Stimulated activated naive B cell treated with anti-CD40 and anti-IgM and Interleukin-4, amounts not matched to agents 10 μg/mL and 1 μg/mL and 100 μg/mL, for 72 hours (primary cell): ENCODE measurements around the gene KCTD5.
"Not testable (repeated sequence)": the region's sequence is repeated elsewhere in the genome, so short reads cannot be mapped to it uniquely, and the experiment has no call there.

Source experiments
- ATAC-seq, 2 donors: fragments of 150-1000 bp; cut with Tn5 transposase; replicated peaks; 2 replicates each; pipeline ENCODE4 v1.10.0; 2021; ENCODE audit warnings: moderate library complexity in 1 of 2
- DNase-seq: peaks from one replicate; pipeline ENCODE4 v3.0.0; 2021
- H3K27ac Mint-ChIP-seq: one replicate; pipeline ENCODE4 v1.8.0; 2022; ENCODE audit warnings: mild to moderate bottlenecking, mixed read lengths
- H3K27me3 Mint-ChIP-seq, 2 donors: one replicate each; pipeline ENCODE4 v1.8.0; 2022; ENCODE audit warnings: mixed read lengths in 2 of 2
- H3K36me3 Mint-ChIP-seq, 2 donors: one replicate each; pipeline ENCODE4 v1.8.0; 2022; ENCODE audit warnings: mixed read lengths in 2 of 2, mild to moderate bottlenecking in 1 of 2
- H3K4me1 Mint-ChIP-seq, 2 donors: one replicate each; pipeline ENCODE4 v1.8.0; 2022; ENCODE audit warnings: mixed read lengths in 2 of 2, mild to moderate bottlenecking in 1 of 2
- H3K4me3 Mint-ChIP-seq, 2 donors: one replicate each; pipeline ENCODE4 v1.8.0; 2022; ENCODE audit warnings: mild to moderate bottlenecking in 2 of 2, mixed read lengths in 2 of 2, moderate library complexity in 1 of 2
- H3K9me3 Mint-ChIP-seq, 2 donors: one replicate each; pipeline ENCODE4 v1.8.0; 2022; ENCODE audit warnings: mixed read lengths in 2 of 2, mild to moderate bottlenecking in 1 of 2

KCTD5 gene

GRCh38 chr16:2713985-2714774, 31.9 kb downstream of the KCTD5 start:
- ATAC-seq (no peak), DNase-seq (no peak)
- Mint-ChIP-seq H3K4me1 (peaks cover 23 to 55% of the 10 kb centered on the region in 2 donors), H3K36me3 (peaks cover 2 to 12% of the 10 kb centered on the region in 2 donors), H3K9me3 (no peaks in the 10 kb centered on the region), H3K4me3 (no peak overlapping the region), H3K27me3 (peaks cover 15 to 18% of the 10 kb centered on the region in 2 donors), H3K27ac (peak overlapping the region; percentile 11)

GRCh38 chr16:2715064-2715463, 32.7 kb downstream of the KCTD5 start:
- Mint-ChIP-seq H3K27me3 (peaks cover 15 to 18% of the 10 kb centered on the region in 2 donors), H3K4me3 (peak overlapping the region in 1 of 2 donors; percentile 4), H3K4me1 (peaks cover 23 to 60% of the 10 kb centered on the region in 2 donors), H3K27ac (peak overlapping the region; percentile 79), H3K36me3 (peaks cover 2 to 12% of the 10 kb centered on the region in 2 donors), H3K9me3 (no peaks in the 10 kb centered on the region)
- DNase-seq: no peak
- ATAC-seq: no peak

GRCh38 chr16:2715519-2715918, 33.2 kb downstream of the KCTD5 start:
- H3K9me3 Mint-ChIP-seq: no peaks in the 10 kb centered on the region
- peak; percentile 56 for DNase-seq
- no peak overlapping the region for H3K27ac Mint-ChIP-seq
- H3K4me1 Mint-ChIP-seq: peaks cover 19 to 61% of the 10 kb centered on the region in 2 donors
- peak; percentile 87 for ATAC-seq
- H3K4me3 Mint-ChIP-seq: peak overlapping the region; percentile 4 to 5
- H3K36me3 Mint-ChIP-seq: peaks cover 2 to 9% of the 10 kb centered on the region in 2 donors
- peaks cover 15 to 18% of the 10 kb centered on the region in 2 donors for H3K27me3 Mint-ChIP-seq

GRCh38 chr16:2715966-2716885, 33.9 kb downstream of the KCTD5 start:
- Mint-ChIP-seq H3K27ac (no peak overlapping the region), H3K4me1 (peaks cover 16 to 57% of the 10 kb centered on the region in 2 donors), H3K36me3 (peaks cover 2 to 3% of the 10 kb centered on the region in 2 donors), H3K9me3 (no peaks in the 10 kb centered on the region), H3K27me3 (peaks cover 15 to 18% of the 10 kb centered on the region in 2 donors), H3K4me3 (peak overlapping the region; percentile 54 to 56)
- ATAC-seq (no peak), DNase-seq (no peak)

- Mint-ChIP-seq H3K27ac (no peak overlapping the region), H3K36me3 (peaks cover 0 to 2% of the 10 kb centered on the region in 2 donors)
Measured at GRCh38 chr16:2716948-2717347, 34.6 kb downstream of the KCTD5 start.

GRCh38 chr16:2717383-2718263, 35.3 kb downstream of the KCTD5 start:
- peaks cover 0 to 2% of the 10 kb centered on the region in 2 donors for H3K36me3 Mint-ChIP-seq
- ATAC-seq (no peak), DNase-seq (no peak)
- no peak overlapping the region for H3K4me3 Mint-ChIP-seq
- H3K9me3 Mint-ChIP-seq: no peaks in the 10 kb centered on the region
- peaks cover 14 to 57% of the 10 kb centered on the region in 2 donors for H3K4me1 Mint-ChIP-seq
- no peak overlapping the region for H3K27ac Mint-ChIP-seq
- H3K27me3 Mint-ChIP-seq: peaks cover 15 to 18% of the 10 kb centered on the region in 2 donors

More at GRCh38 chr16:2716948-2717347, 34.6 kb downstream of the KCTD5 start:
- Mint-ChIP-seq H3K27me3 (peaks cover 15 to 18% of the 10 kb centered on the region in 2 donors), H3K9me3 (no peaks in the 10 kb centered on the region), H3K4me1 (peaks cover 14 to 57% of the 10 kb centered on the region in 2 donors), H3K4me3 (no peak overlapping the region)
- DNase-seq (no peak), ATAC-seq (no peak)

GRCh38 chr16:2719328-2720063, 37.2 kb downstream of the KCTD5 start:
- ATAC-seq (no peak), DNase-seq (no peak)
- Mint-ChIP-seq H3K27ac (no peak overlapping the region), H3K9me3 (no peaks in the 10 kb centered on the region), H3K4me3 (peak overlapping the region; percentile 60 to 89), H3K4me1 (peaks cover 11 to 48% of the 10 kb centered on the region in 2 donors), H3K27me3 (peaks cover 12 to 13% of the 10 kb centered on the region in 2 donors), H3K36me3 (no peaks in the 10 kb centered on the region)

GRCh38 chr16:2720064-2720457, 37.7 kb downstream of the KCTD5 start, which contains the start of gene PRSS27:
PRSS27 (minus strand) TSS chr16:2720224; CDS start chr16:2720160, 64 bp downstream.
- Mint-ChIP-seq H3K27me3 (peaks cover 8 to 10% of the 10 kb centered on the region in 2 donors), H3K4me3 (peak within 1 kb of the TSS; percentile 89 to 90), H3K9me3 (no peaks in the 10 kb centered on the region), H3K27ac (peak within 1 kb of the TSS; percentile 91), H3K36me3 (no peaks in the 10 kb centered on the region), H3K4me1 (peaks cover 8 to 44% of the 10 kb centered on the region in 2 donors)
- DNase-seq (no peak), ATAC-seq (no peak)

GRCh38 chr16:2720719-2721633, 38.7 kb downstream of the KCTD5 start:
- Mint-ChIP-seq H3K27me3 (peaks cover 12 to 16% of the 10 kb centered on the region in 2 donors), H3K4me3 (peak overlapping the region; percentile 89 to 90), H3K4me1 (peaks cover 4 to 36% of the 10 kb centered on the region in 2 donors), H3K27ac (peak overlapping the region; percentile 91), H3K9me3 (no peaks in the 10 kb centered on the region), H3K36me3 (no peaks in the 10 kb centered on the region)
- peak; percentile 93 for ATAC-seq
- peak; percentile 87 for DNase-seq

- peak overlapping the region; percentile 47 for H3K27ac Mint-ChIP-seq
- not testable (repeated sequence) for H3K36me3 Mint-ChIP-seq, H3K9me3 Mint-ChIP-seq, DNase-seq
- peak overlapping the region; percentile 89 to 90 for H3K4me3 Mint-ChIP-seq
- ATAC-seq: peak; percentile 8 to 14
- peaks cover 2 to 29% of the 10 kb centered on the region in 2 donors for H3K4me1 Mint-ChIP-seq
- H3K27me3 Mint-ChIP-seq: peaks cover 12 to 16% of the 10 kb centered on the region in 2 donors
Measured at GRCh38 chr16:2721634-2722173, 39.4 kb downstream of the KCTD5 start.

- no peak for DNase-seq
- Mint-ChIP-seq H3K9me3 (no peaks in the 10 kb centered on the region), H3K4me1 (peaks cover 0 to 12% of the 10 kb centered on the region in 2 donors), H3K27me3 (peaks cover 12 to 16% of the 10 kb centered on the region in 2 donors), H3K4me3 (no peak overlapping the region), H3K27ac (no peak overlapping the region), H3K36me3 (no peaks in the 10 kb centered on the region)
- ATAC-seq: no peak
Measured at GRCh38 chr16:2724088-2724676, 41.9 kb downstream of the KCTD5 start.
